A673 (cell line): Measurements from ENCODE around the gene NOP56.

Experiments used
- CTCF ChIP-seq: fragments of 300-800, 200-600 bp; sonication (generic); conservative IDR thresholded peaks from 2 replicates; pipeline ENCODE4 v1.5.1; 2017; ENCODE audit warnings: low read depth, mild to moderate bottlenecking, antibody characterized with exemption, low read length, moderate library complexity, mixed read lengths
- EZH2 ChIP-seq: fragments of 200-600 bp; sonication (generic); IDR thresholded peaks from 2 replicates; pipeline ENCODE4 v1.6.1; 2017; ENCODE audit warnings: borderline replicate concordance, low read depth, mild to moderate bottlenecking, mixed read lengths, antibody characterized with exemption, low read length; ENCODE audit not compliant: poor library complexity, severe bottlenecking

GRCh38 chr20:2643708-2644107 is 8.7 kb upstream of the NOP56 start:
- no peak for TF ChIP-seq CTCF
- no peak for TF ChIP-seq EZH2
